Endothelial cell of umbilical vein (primary cell): ENCODE data around the gene ZBED4.

Experiments used
- CTCF ChIP-seq, 2 donors: IDR thresholded peaks; 1 replicate in 1 of 2; 2 replicates in 1 of 2; pipeline ENCODE4 v1.5.1; 2011; ENCODE audit warnings: low read length in 2 of 2, mild to moderate bottlenecking in 2 of 2, moderate library complexity in 2 of 2, control low read depth in 1 of 2, inconsistent platforms in 1 of 2, low read depth in 1 of 2; ENCODE audit not compliant: insufficient read depth in 1 of 2; ENCODE audit errors: extremely low read depth in 1 of 2
- POLR2AphosphoS5 ChIP-seq: IDR thresholded peaks from 2 replicates; pipeline ENCODE4 v1.6.1; 2012; ENCODE audit warnings: low read depth, mild to moderate bottlenecking, control low read depth, low read length, moderate library complexity; ENCODE audit not compliant: insufficient read depth

GRCh38 chr22:49910229-49911155 is 56.8 kb downstream of the ZBED4 start:
- TF ChIP-seq CTCF (IDR thresholded peaks at IDR 0.05; ENCODE audit: extremely low read depth in 1 of 2, insufficient read depth in 1 of 2, low read depth in 1 of 2, low read length in 2 of 2) (no peak), POLR2AphosphoS5 (no peak)
